ENCODE data around the gene METTL26.

Gene METTL26

GRCh38 chr16:636206-637080, at the start of gene METTL26:
METTL26 (minus strand) TSS chr16:636305; CDS start chr16:636290, 15 bp downstream.
- peak; percentile 95 for DNase-seq

DNA sequence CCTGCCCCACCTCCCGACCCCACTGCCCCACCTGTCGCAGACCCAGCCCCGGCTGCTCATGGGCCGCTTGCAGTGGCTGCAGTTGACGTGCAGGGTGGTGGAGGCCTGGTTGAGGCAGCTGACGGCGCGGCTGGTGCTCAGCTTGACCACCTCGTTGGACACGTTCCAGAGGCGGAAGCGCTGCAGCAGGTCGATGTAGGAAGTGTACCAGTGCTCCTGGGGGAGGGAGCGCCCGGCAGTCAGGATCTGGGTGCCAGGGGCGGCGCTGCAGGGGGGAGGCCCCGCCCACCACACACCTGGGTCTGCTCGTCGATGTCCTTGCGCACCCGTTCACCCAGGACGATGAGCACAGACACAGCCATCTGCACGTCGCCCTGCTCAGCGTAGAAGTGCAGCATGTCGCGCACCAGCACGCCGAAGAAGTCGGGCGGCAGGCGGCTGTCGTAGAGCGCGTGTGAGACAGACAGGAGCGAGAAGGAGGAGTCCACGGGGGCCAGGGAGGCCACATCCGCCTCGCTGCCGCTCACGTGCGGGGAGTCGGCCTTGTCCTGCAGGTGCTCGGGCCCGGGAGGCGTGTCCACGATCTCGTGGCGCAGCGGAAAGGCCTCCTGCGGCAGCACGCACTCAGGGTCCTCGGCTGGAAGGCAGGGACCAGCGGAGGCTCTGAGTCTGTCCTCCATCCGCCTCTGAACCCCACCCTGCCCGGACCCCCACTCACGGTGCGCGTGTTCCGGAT, 49.0 kb upstream of the METTL26 start:
- DNase-seq = no peak

GRCh38 chr16:684071-684794, 48.1 kb upstream of the METTL26 start, which contains the start of gene JMJD8:
JMJD8 (minus strand) TSS chr16:684334; CDS start chr16:684319, 15 bp downstream.
- peak; percentile 99 for DNase-seq

- peak; percentile 45 for DNase-seq
Observed at GRCh38 chr16:683396-684070, 47.4 kb upstream of the METTL26 start.

GRCh38 chr16:682493-683395, 46.6 kb upstream of the METTL26 start:
- DNase-seq = no peak

GRCh38 chr16:681746-682427, 45.8 kb upstream of the METTL26 start:
- no peak for DNase-seq

DNA sequence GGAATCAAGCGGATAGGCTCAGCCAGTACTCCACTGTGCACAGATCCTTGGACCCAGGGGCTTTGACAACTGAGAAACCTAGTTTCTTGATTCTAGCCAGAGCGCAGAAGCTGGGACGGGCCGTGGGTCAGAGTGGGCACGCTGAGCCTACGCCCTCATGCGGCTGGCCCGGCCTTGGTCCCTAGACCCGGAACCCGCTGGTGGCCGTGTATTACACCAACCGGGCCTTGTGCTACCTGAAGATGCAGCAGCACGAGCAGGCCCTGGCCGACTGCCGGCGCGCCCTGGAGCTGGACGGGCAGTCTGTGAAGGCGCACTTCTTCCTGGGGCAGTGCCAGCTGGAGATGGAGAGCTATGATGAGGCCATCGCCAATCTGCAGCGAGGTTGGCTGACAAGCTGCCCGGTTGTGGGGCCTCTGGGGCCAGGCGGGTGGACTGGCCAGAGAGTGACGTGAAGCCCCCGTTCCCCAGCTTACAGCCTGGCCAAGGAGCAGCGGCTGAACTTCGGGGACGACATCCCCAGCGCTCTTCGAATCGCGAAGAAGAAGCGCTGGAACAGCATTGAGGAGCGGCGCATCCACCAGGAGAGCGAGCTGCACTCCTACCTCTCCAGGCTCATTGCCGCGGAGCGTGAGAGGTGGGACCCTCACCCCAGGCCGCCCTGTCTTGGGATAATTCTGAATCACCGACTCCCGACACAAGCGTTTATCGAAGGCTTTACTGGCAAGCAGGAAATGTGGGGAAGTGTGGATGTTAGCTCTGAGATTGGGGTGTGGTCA, 45.1 kb upstream of the METTL26 start:
- peak; percentile 38 for DNase-seq

DNA sequence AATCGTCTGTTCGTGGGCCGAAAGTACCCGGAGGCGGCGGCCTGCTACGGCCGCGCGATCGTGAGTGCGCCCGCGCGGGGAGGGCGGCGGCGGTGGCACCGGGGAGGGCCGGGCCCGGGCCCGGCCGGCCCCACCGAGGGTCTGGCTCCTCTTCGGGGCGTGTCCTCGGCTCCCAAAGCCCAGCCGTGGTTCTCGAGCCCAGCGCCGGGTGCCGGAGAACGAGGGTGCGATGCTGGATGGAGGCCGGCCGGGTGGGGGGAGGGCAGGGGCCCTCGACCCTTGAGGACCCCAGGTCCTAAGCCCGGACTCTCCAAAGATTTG, 44.5 kb upstream of the METTL26 start:
- no peak for DNase-seq

DNA sequence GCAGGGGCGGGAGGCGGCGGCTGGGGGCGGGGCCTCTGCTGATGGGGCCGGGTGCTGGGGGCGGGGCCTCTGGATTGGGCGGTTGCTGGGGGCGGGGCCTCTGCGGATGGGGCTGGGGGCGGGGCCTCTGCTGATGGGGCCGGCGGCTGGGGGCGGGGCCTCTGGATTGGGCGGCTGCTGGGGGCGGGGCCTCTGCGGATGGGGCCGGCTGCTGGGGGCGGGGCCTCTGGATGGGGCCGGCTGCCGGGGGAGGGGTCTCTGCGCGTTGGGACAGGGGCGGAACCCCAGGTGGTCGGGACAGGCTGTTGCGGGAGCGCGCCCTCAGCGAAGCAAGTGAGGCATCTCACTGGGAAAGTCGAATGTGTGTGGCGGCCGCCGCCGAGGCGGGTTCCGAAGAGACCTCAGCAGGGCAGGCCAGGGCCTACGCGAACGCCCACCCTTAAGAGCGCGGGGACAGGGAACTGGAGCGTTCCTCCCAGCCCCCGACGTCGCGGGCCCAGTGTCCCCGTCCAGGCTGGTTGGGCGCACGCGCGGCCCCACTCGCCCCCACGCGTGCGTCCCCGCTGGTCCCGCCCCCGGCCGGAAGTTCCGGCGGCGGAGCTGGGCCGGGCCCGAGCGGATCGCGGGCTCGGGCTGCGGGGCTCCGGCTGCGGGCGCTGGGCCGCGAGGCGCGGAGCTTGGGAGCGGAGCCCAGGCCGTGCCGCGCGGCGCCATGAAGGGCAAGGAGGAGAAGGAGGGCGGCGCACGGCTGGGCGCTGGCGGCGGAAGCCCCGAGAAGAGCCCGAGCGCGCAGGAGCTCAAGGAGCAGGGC, 43.9 kb upstream of the METTL26 start, which contains the start of gene STUB1:
Gene STUB1, plus strand, starts transcription at position 597 of the 811 bp plus-strand sequence. Its CDS starts 116 bp downstream, at position 713.
- peak; percentile 94 for DNase-seq

DNA sequence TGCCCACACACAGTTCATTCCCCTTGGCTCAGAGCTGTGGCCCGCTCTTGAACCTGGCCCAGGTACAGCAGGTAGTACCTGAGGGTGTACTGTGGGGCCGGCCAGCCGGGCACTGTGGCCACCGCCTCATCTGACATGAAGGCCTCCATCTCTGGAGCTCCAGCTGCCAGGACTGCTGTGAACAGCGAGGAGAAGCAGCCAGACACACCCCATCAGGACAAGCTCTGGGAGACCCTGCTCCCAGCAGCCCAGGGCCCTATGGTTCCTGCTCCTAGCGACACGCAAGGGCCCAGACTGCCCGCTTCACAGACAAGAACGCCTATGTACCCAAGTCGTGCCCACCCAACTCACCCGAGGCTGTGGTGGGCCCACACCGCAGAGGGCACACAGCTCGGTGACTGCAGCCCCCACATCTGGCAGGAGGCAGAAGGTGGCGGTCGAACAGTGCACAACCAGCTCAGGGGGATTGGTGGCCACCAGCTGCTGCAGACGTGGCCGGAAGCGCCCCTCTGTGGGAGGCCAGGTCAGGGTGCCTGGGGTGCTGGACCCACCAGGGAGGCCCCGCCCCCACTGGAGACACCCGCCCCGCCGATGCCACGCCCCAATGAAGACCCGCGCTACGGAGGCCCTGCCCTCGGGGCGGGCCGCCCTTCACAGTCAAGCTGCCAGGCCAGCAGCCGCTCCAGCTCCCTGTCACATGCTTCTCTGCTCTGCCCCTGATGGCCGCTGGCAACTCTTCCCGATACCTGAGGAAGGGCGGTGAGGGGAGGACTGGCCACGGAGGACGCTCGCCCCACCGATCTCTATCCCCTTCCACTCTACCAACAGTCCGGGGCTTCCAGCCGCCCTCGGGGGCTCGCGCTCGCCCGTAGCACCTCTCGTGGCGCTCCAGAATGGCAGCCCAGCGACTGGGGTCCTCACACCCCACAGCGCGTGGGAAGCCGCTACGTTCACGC, 43.0 kb upstream of the METTL26 start:
- DNase-seq = peak; percentile 70

- DNase-seq = no peak
Observed at GRCh38 chr16:678209-678857, 42.2 kb upstream of the METTL26 start.

- no peak for DNase-seq
Observed at GRCh38 chr16:677316-678190, 41.4 kb upstream of the METTL26 start.

DNA sequence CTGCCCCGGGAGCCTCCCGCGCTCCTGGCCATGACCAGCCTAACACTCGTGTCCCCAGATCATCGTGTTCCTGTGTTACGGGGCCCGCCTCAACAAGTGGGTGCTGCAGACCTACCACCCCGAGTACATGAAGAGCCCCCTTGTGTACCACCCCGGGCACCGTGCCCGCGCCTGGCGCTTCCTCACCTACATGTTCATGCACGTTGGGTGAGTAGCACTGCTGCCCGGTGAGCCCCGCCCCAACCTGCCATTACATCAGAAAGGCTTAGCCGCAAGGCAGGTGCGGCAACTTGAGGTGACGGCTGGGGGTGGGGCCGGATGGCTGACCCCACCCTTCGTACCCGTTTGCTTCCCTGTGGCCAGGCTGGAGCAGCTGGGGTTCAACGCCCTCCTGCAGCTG, 40.8 kb upstream of the METTL26 start:
- no peak for DNase-seq

DNA sequence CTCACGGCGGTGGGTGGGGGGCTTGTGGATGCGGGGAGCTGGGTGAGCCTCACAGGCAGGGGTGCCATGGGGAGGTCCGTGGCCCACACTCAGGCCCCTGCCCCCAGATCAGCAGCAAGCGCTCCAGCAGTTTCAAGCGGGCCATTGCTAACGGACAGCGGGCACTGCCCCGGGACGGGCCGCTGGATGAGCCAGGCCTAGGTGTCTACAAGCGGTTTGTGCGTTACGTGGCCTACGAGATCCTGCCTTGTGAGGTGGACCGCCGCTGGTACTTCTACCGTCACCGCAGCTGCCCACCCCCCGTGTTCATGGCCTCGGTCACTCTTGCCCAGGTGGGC, 40.4 kb upstream of the METTL26 start:
- no peak for DNase-seq

DNA sequence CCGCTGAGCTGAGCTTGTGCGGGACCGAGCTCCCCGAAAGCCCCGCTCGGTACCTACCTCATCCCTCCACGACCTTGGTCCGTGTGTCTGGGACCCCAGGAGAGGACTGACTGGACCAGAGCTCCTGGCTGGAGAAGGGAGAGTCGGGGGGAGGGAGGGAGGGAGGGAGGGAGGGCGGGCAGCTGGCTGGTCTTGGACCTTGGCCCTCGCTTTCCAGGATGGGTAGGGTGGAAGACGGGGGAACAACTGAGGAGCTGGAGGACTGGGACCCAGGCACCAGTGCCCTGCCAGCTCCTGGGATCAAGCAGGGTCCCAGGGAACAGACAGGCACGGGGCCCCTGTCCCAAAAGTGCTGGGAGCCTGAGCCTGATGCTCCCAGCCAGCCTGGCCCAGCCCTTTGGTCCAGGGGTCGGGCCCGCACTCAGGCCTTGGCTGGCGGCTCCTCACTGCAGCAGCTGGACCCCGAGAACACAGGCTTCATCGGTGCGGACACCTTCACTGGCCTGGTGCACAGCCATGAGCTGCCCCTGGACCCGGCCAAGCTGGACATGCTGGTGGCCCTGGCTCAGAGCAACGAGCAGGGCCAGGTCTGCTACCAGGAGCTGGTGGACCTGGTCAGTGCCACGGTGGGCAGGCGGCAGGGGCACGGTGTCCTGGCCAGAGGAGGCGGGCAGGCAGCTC, 39.9 kb upstream of the METTL26 start:
- no peak for DNase-seq
